IMR-90 (cell line): ENCODE data around the gene DNMT1. TPM values are rescaled to one million over a fixed set of nuclear protein-coding genes. Genes with fewer than 3 reads are reported as not detected.

Experiments used
- ATAC-seq: fragments of 200-7000 bp; cut with Tn5 transposase; 2 replicates; pipeline ENCODE4 v1.9.1; 2020; ENCODE audit warnings: low read depth, mild to moderate bottlenecking, moderate library complexity
- BruUV-seq: library from RNA; stranded (reverse); fragments of 400-500 nt; replicated peaks from 2 replicates; lab custom pipeline; 2021; lab: Mats Ljungman, UMichigan
- CTCF ChIA-PET: fragments of 300-600 bp; formaldehyde crosslinking; extraction: SDS; loops from one replicate; lab custom pipeline; 2021; ENCODE audit warnings: antibody characterized with exemption; lab: Yijun Ruan, JAX
- POLR2A ChIA-PET: fragments of 300-600 bp; sonication (Branson Sonifier 250); formaldehyde crosslinking; loops from one replicate; lab custom pipeline; 2022; ENCODE audit warnings: antibody characterized with exemption; ENCODE audit not compliant: unreplicated experiment; lab: Charles Lee
- DNase-seq: peaks from one replicate; pipeline ENCODE4 v3.0.0; 2013
- H2AFZ ChIP-seq: replicated peaks from 2 replicates; pipeline ENCODE3; 2013; ENCODE audit warnings: low read length, mild to moderate bottlenecking; ENCODE audit not compliant: poor library complexity
- H2AK5ac ChIP-seq: 2 replicates; pipeline ENCODE4 v1.6.1; 2013; ENCODE audit warnings: low read depth, low read length, inconsistent platforms
- H2AK9ac ChIP-seq: replicated peaks from 2 replicates; pipeline ENCODE3; 2013; ENCODE audit warnings: mild to moderate bottlenecking, low read depth, low read length, moderate library complexity; ENCODE audit not compliant: poor library complexity
- H2BK120ac ChIP-seq: 2 replicates; pipeline ENCODE4 v1.6.1; 2013; ENCODE audit warnings: low read depth, low read length, inconsistent platforms
- H2BK15ac ChIP-seq: 3 replicates; pipeline ENCODE4 v1.6.1; 2013; ENCODE audit warnings: low read depth, low read length, inconsistent platforms
- H2BK20ac ChIP-seq: 2 replicates; pipeline ENCODE4 v1.6.1; 2013; ENCODE audit warnings: low read depth, mild to moderate bottlenecking, inconsistent platforms, low read length, moderate library complexity
- H2BK5ac ChIP-seq: 2 replicates; pipeline ENCODE4 v1.6.1; 2013; ENCODE audit warnings: mild to moderate bottlenecking, low read depth, low read length, inconsistent platforms; ENCODE audit not compliant: poor library complexity, severe bottlenecking
- H3K14ac ChIP-seq: replicated peaks from 2 replicates; pipeline ENCODE4 v1.6.1; 2013; ENCODE audit warnings: low read depth, low read length, inconsistent platforms
- H3K18ac ChIP-seq: 2 replicates; pipeline ENCODE4 v1.6.1; 2013; ENCODE audit warnings: low read depth, low read length, control low read depth
- H3K23ac ChIP-seq: 2 replicates; pipeline ENCODE4 v1.6.1; 2013; ENCODE audit warnings: low read depth, low read length, inconsistent platforms
- H3K27ac ChIP-seq: 2 replicates; pipeline ENCODE4 v1.5.1; 2013; ENCODE audit warnings: mild to moderate bottlenecking, control low read depth, low read length; ENCODE audit not compliant: insufficient read depth
- H3K27me3 ChIP-seq: 2 replicates; pipeline ENCODE4 v1.6.1; 2013; ENCODE audit warnings: low read length; ENCODE audit not compliant: control insufficient read depth, insufficient read depth
- H3K36me3 ChIP-seq: 2 replicates; pipeline ENCODE4 v1.6.1; 2013; ENCODE audit warnings: low read length, mixed read lengths; ENCODE audit not compliant: control insufficient read depth, insufficient read depth
- H3K4ac ChIP-seq: 2 replicates; pipeline ENCODE4 v1.6.1; 2013; ENCODE audit warnings: low read depth, low read length, inconsistent platforms
- H3K4me1 ChIP-seq: 2 replicates; pipeline ENCODE4 v1.6.1; 2013; ENCODE audit warnings: low read length, mixed read lengths; ENCODE audit not compliant: control insufficient read depth, insufficient read depth
- H3K4me2 ChIP-seq: 2 replicates; pipeline ENCODE4 v1.6.1; 2013; ENCODE audit warnings: low read depth, mild to moderate bottlenecking, control low read depth, low read length, moderate library complexity
- H3K4me3 ChIP-seq: 2 replicates; pipeline ENCODE4 v1.5.1; 2013; ENCODE audit warnings: low read depth, mild to moderate bottlenecking, control low read depth, low read length, moderate library complexity; ENCODE audit not compliant: insufficient read depth
- H3K56ac ChIP-seq: 2 replicates; pipeline ENCODE4 v1.6.1; 2013; ENCODE audit warnings: low read length, inconsistent platforms; ENCODE audit not compliant: insufficient read depth; ENCODE audit errors: extremely low read depth
- H3K79me1 ChIP-seq, 2 experiments: 2 replicates each; pipeline ENCODE4 v1.6.1; 2013; ENCODE audit warnings: low read length in 2 of 2, inconsistent platforms in 1 of 2, low read depth in 1 of 2
- H3K9ac ChIP-seq: 2 replicates; pipeline ENCODE4 v1.6.1; 2013; ENCODE audit warnings: low read depth, low read length, control low read depth
- H3K9me1 ChIP-seq: 2 replicates; pipeline ENCODE4 v1.6.1; 2013; ENCODE audit warnings: low read length, inconsistent platforms; ENCODE audit not compliant: insufficient read depth
- H3K9me3 ChIP-seq: 2 replicates; pipeline ENCODE4 v1.6.1; 2013; ENCODE audit warnings: low read length; ENCODE audit not compliant: control insufficient read depth, insufficient read depth
- H4K20me1 ChIP-seq: 2 replicates; pipeline ENCODE4 v1.6.1; 2013; ENCODE audit warnings: low read length, inconsistent platforms; ENCODE audit not compliant: insufficient read depth
- H4K5ac ChIP-seq: 2 replicates; pipeline ENCODE4 v1.6.1; 2013; ENCODE audit warnings: mild to moderate bottlenecking, low read depth, low read length, control low read depth
- H4K8ac ChIP-seq, 2 experiments: 2 replicates each; pipeline ENCODE4 v1.6.1; 2013; ENCODE audit warnings: low read depth in 2 of 2, low read length in 2 of 2, control low read depth in 1 of 2, inconsistent platforms in 1 of 2
- H4K91ac ChIP-seq: 2 replicates; pipeline ENCODE4 v1.6.1; 2013; ENCODE audit warnings: low read depth, low read length, inconsistent platforms; ENCODE audit not compliant: insufficient read depth
- CEBPB ChIP-seq: IDR thresholded peaks from 2 replicates; pipeline ENCODE4 v1.6.1; 2012; ENCODE audit warnings: low read depth, low read length, improper control_type of control experiment
- FOS ChIP-seq: fragments of 150-350 bp; IDR thresholded peaks from 2 replicates; pipeline ENCODE4 v1.6.1; 2016; ENCODE audit warnings: low read depth, low read length
- WGBS, 2 experiments: methylation state at CpG; one replicate each; pipeline versions ENCODE4 v1.1.5 to v1.1.7; 2013; ENCODE audit warnings: missing lambda C conversion rate in 2 of 2; ENCODE audit not compliant: insufficient read length in 1 of 2; ENCODE audit errors: extremely low coverage in 2 of 2; 5-methylcytosine and 5-hydroxymethylcytosine counted together
- dilution Hi-C: fragments of 300-500 bp; cut with HindIII; formaldehyde crosslinking; loops from one replicate; pipeline ENCODE4 v1.14.3; 2018; ENCODE audit warnings: low sequenced_read_pairs; ENCODE audit not compliant: unreplicated experiment
- in situ Hi-C: fragments of 300-500 bp; cut with MboI; formaldehyde crosslinking; loops from 3 replicates; pipeline ENCODE4 v1.14.3; 2019; ENCODE audit warnings: low sequenced_read_pairs, inconsistent platforms, mixed read lengths
- intact Hi-C: fragments of 100-400 bp; cut with micrococcal nuclease; formaldehyde crosslinking; loops from 2 replicates; pipeline ENCODE4 v1.10.0; 2022
- polyA plus RNA-seq, 3 experiments: library from polyadenylated mRNA; depleted of rRNA; stranded (reverse); fragments of >200 nt; gene quantifications; 2 replicates each; pipeline ENCODE4 v1.2.3, GENCODE V29; 2012; ENCODE audit warnings: low replicate concordance in 1 of 3
- total RNA-seq: library from RNA; depleted of rRNA; stranded (reverse); fragments of >200 nt; gene quantifications from 2 replicates; pipeline ENCODE4 v1.2.3, GENCODE V29; 2012

DNMT1 gene
- total and polyA plus RNA-seq, 2 of the 4 experiments (the other 2 are of a cell fraction), result 26.2 to 83.6 TPM

- peak overlapping the region; percentile 65 for H2AFZ ChIP-seq
- no peak overlapping the region; the same call in 1 of the 2 replicates for H3K23ac ChIP-seq
- CTCF ChIA-PET, result no interaction called here
- peak overlapping the region; percentile 94 for H2BK5ac ChIP-seq
- H2AK9ac ChIP-seq, result peak overlapping the region; percentile 92
- peak overlapping the region; percentile 90 for H4K5ac ChIP-seq
- H4K91ac ChIP-seq, result peak overlapping the region; percentile 95
- H2BK15ac ChIP-seq, result peak overlapping the region; percentile 74; the same call in 1 of the 3 replicates
- H3K18ac ChIP-seq, result peak overlapping the region; percentile 48; the same call in 1 of the 2 replicates
- no peak overlapping the region; the same call in 1 of the 2 replicates for H3K4me3 ChIP-seq
- H3K4ac ChIP-seq, result peak overlapping the region; percentile 92
- H4K8ac ChIP-seq, result peak overlapping the region in 1 of 2 experiments; percentile 92; a peak in 3 of 4 replicates
- H2BK20ac ChIP-seq, result peak overlapping the region; percentile 58
- ATAC-seq (peak; percentile 55), DNase-seq (peak; percentile 92)
- TF ChIP-seq FOS (peak; percentile 67), CEBPB (no peak)
- H2AK5ac ChIP-seq, result peak overlapping the region; percentile 79
- H3K9ac ChIP-seq, result peak overlapping the region; percentile 69
- H3K27ac ChIP-seq, result peak overlapping the region; percentile 97
- peaks cover 6% of the 10 kb centered on the region; the same call in 1 of the 2 replicates for H4K20me1 ChIP-seq
- peak overlapping the region; percentile 77 for H3K14ac ChIP-seq
- intact Hi-C loops, result loop anchor here (2.0 kb wide), 1 partner anchor 130 kb away; no protein-coding TSS in a partner anchor
- peak overlapping the region; percentile 24; the same call in 1 of the 2 replicates for H3K4me2 ChIP-seq
- in situ Hi-C loops, result no loop called here
- H3K27me3 ChIP-seq, result no peaks in the 10 kb centered on the region
- dilution Hi-C loops, result no loop called here
- H3K9me1 ChIP-seq, result no peaks in the 10 kb centered on the region
- H3K36me3 ChIP-seq, result peaks cover 27% of the 10 kb centered on the region
- peak overlapping the region; percentile 83 for H2BK120ac ChIP-seq
- peaks cover 11 to 35% of the 10 kb centered on the region in 2 experiments; a peak in 3 of 4 replicates for H3K79me1 ChIP-seq
- POLR2A ChIA-PET, result no interaction called here
- peaks cover 9% of the 10 kb centered on the region for H3K4me1 ChIP-seq
- H3K9me3 ChIP-seq, result no peaks in the 10 kb centered on the region
- BruUV-seq, result no TSS peak
- WGBS, 2 experiments, result 70% methylated on average over 2 of the region's 9 CpGs; no CpG with 5 or more reads in 1 of the 2 experiments
- peak overlapping the region; percentile 65; the same call in 1 of the 2 replicates for H3K56ac ChIP-seq
Measured at GRCh38 chr19:10120538-10121189, 74.1 kb downstream of the DNMT1 start.
